ENCODE data around the gene ZBTB3. TPM values are rescaled to one million over a fixed set of nuclear protein-coding genes. Genes with fewer than 3 reads are reported as not detected.

The ZBTB3 gene
- total and polyA plus RNA-seq, 9 of the 15 experiments (the other 6 are each of a cell fraction or from before 2014, with no cell fraction given), result 1.9 to 10.0 (median 4.9) TPM

DNA sequence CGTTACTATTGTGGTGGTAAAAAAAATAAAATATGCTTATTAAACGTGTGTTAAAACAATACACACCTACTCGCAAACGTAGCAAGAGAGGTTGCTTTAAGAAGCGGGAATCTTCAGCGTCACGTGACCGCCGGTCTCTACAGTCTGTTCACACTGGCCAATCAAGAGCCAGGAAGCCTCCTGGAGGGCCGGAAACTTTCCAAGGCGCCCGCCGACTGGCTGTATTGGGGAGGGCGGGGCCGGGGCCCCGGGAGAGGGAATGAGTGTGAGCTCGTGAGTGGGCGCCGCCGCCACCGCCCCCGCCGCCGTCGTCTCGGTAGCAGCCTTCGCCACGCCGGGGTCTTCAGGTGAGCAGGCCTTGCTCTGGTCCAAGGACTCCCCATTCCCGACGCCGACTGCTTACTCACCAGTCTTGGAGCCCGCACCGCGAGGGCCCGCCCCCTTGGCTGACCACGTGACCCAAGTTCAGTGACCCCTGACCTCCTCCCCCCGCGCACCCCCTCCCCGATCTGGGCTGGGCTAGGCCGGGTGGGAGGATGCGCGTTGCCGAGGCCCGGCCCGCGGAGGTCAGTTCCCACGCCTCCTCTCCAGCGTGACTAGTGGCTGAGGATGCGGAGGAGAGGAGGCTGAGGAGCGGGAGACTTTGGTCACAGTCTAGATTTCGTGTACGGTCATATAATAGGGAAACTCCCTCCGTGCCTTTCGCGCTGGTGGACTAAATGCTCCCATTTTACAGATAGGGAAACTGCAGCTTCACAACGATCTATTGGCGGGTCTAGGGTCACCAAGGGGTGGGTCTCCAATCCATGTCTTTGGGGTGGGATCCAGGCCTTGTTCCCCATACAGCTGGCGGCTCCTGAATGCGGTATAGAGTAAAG lies 17.4 kb upstream of the ZBTB3 start, which contains the start of gene TAF6L (continued):
- TF ChIP-seq, protein P1, sequence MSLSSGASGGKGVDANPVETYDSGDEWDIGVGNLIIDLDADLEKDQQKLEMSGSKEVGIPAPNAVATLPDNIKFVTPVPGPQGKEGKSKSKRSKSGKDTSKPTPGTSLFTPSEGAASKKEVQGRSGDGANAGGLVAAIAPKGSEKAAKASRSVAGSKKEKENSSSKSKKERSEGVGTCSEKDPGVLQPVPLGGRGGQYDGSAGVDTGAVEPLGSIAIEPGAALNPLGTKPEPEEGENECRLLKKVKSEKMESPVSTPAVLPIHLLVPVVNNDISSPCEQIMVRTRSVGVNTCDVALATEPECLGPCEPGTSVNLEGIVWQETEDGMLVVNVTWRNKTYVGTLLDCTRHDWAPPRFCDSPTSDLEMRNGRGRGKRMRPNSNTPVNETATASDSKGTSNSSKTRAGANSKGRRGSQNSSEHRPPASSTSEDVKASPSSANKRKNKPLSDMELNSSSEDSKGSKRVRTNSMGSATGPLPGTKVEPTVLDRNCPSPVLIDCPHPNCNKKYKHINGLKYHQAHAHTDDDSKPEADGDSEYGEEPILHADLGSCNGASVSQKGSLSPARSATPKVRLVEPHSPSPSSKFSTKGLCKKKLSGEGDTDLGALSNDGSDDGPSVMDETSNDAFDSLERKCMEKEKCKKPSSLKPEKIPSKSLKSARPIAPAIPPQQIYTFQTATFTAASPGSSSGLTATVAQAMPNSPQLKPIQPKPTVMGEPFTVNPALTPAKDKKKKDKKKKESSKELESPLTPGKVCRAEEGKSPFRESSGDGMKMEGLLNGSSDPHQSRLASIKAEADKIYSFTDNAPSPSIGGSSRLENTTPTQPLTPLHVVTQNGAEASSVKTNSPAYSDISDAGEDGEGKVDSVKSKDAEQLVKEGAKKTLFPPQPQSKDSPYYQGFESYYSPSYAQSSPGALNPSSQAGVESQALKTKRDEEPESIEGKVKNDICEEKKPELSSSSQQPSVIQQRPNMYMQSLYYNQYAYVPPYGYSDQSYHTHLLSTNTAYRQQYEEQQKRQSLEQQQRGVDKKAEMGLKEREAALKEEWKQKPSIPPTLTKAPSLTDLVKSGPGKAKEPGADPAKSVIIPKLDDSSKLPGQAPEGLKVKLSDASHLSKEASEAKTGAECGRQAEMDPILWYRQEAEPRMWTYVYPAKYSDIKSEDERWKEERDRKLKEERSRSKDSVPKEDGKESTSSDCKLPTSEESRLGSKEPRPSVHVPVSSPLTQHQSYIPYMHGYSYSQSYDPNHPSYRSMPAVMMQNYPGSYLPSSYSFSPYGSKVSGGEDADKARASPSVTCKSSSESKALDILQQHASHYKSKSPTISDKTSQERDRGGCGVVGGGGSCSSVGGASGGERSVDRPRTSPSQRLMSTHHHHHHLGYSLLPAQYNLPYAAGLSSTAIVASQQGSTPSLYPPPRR (CRISPR knock-in tag; IDR thresholded peaks at IDR 0.05; ENCODE audit: borderline replicate concordance), result no peak
- TF ChIP-seq HBP1 (CRISPR knock-in tag; IDR thresholded peaks at IDR 0.05), result 0 out of 2 replicates have a peak, but pooled peaks have one; percentile 55
- TF ChIP-seq ZNF740 (CRISPR knock-in tag; IDR thresholded peaks at IDR 0.05), result peak; percentile 95
- peak in 1 of 2 experiments; percentile 87; a peak in 2 of 4 replicates for TF ChIP-seq ZNF740 (tag; IDR thresholded peaks at IDR 0.05)
- peak; percentile 86 to 88 for TF ChIP-seq E2F6 (IDR thresholded peaks at IDR 0.05; ENCODE audit: borderline replicate concordance in 1 of 2, extremely low read depth in 1 of 2, insufficient read depth in 1 of 2, insufficient read length in 1 of 2, low read depth in 1 of 2, low read length in 1 of 2, poor library complexity in 1 of 2, severe bottlenecking in 1 of 2)
- TF ChIP-seq SIN3B (IDR thresholded peaks at IDR 0.05; ENCODE audit: low read depth), result no peak
- no peak for TF ChIP-seq HIVEP1 (CRISPR knock-in tag; IDR thresholded peaks at IDR 0.05)
- TF ChIP-seq SRSF7 (optimal IDR thresholded peaks at IDR 0.05; ENCODE audit: low read depth, low read length), result no peak
- TF ChIP-seq MNT (conservative IDR thresholded peaks at IDR 0.05), result peak; percentile 90 to 95
- no peak for TF ChIP-seq MCM5 (IDR thresholded peaks at IDR 0.05; ENCODE audit: low read depth)
- TF ChIP-seq RBM39 (optimal IDR thresholded peaks at IDR 0.05; ENCODE audit: low read depth, low read length), result no peak
- TF ChIP-seq TOE1 (IDR thresholded peaks at IDR 0.05; ENCODE audit: borderline replicate concordance), result peak; percentile 99
- no peak for TF ChIP-seq TOE1 (CRISPR knock-in tag; IDR thresholded peaks at IDR 0.05; ENCODE audit: borderline replicate concordance, low read depth)
- no peak for TF ChIP-seq MCM3 (IDR thresholded peaks at IDR 0.05)
- TF ChIP-seq ILK (tag; IDR thresholded peaks at IDR 0.05; ENCODE audit: borderline replicate concordance, low read depth), result no peak
- no peak for TF ChIP-seq DIDO1 (tag; IDR thresholded peaks at IDR 0.05; ENCODE audit: low read depth)
- TF ChIP-seq POLR2A (conservative IDR thresholded peaks at IDR 0.05), result peak; percentile 86

Measured in K562 (cell line).